Measurements from ENCODE around the gene FALEC.
A peak's percentile ranks its signal among the peaks of the same experiment; 100 is the strongest.
"Not testable (repeated sequence)": the region's sequence is repeated elsewhere in the genome, so short reads cannot be mapped to it uniquely, and the experiment has no call there.

The FALEC gene

GRCh38 chr1:150562446-150563339, 47.1 kb downstream of the FALEC start:
- intact Hi-C loops (cut with micrococcal nuclease): loop anchor here (5.0 kb wide), 1 partner anchor 60 kb away; no protein-coding TSS in a partner anchor
- Mint-ChIP-seq H3K36me3 (ENCODE audit: low read depth) (peaks cover 81% of the 10 kb centered on the region), H3K27ac (peak overlapping the region; percentile 99), H3K4me1 (ENCODE audit: low read depth) (peaks cover 88% of the 10 kb centered on the region), H3K9me3 (no peaks in the 10 kb centered on the region), H3K27me3 (no peaks in the 10 kb centered on the region), H3K4me3 (peak overlapping the region; percentile 82)

GRCh38 chr1:150563340-150564038, 47.9 kb downstream of the FALEC start:
- Mint-ChIP-seq H3K9me3 (no peaks in the 10 kb centered on the region), H3K36me3 (ENCODE audit: low read depth) (peaks cover 73% of the 10 kb centered on the region), H3K27me3 (no peaks in the 10 kb centered on the region), H3K4me1 (ENCODE audit: low read depth) (peaks cover 88% of the 10 kb centered on the region), H3K27ac (peak overlapping the region; percentile 99), H3K4me3 (peak overlapping the region; percentile 82)
- intact Hi-C loops (cut with micrococcal nuclease): loop anchor here (5.0 kb wide), 1 partner anchor 59 kb away; no protein-coding TSS in a partner anchor

DNA sequence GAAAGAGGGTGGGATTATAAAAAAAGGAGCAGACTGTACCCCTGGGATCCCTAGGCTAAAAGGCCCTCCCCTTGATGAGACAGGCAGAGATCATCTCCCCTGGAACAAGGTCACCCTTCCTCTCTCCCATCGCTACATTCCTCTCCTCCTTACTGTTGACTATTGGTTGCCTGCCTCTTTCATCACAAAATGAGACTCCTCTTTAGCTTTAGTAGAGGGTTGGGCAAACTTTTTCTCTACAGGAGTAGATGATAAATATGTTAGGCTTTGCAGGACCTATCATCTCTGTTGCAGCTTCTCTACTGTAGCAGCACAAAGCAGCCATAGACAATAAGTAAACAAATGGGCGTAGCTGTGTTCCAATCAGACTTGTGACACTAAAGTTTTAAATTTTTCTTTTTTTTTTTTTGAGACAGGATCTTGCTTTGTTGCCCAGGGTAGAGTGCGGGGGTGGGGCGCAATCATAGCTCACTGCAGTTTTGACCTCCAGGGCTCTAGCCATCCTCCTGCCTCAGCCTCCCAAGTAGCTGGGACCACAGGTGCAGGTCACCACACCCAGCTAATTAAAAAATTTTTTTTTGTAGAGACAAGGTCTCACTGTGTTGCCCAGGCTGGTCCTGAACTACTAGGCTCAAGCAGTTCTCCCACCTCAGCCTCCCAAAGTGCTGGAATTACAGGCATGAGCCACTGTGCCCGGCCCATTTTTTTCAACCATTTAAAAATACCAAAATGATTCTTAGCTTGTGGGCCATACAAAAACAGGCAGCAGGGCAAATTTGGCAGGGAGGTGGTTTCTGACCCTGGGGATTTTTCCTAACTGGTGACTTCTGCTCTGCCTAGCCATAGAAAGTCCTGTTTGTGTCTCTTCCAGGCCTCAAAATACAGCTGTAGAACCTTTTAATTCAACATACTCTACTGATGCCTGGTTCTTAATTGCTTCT, 48.8 kb downstream of the FALEC start:
- H3K27ac Mint-ChIP-seq: peak overlapping the region; percentile 99
- H3K4me3 Mint-ChIP-seq: no peak overlapping the region
- peaks cover 71% of the 10 kb centered on the region for H3K36me3 Mint-ChIP-seq (ENCODE audit: low read depth)
- H3K27me3 Mint-ChIP-seq: no peaks in the 10 kb centered on the region
- intact Hi-C loops (cut with micrococcal nuclease): loop anchor here (5.0 kb wide), 1 partner anchor 58 kb away; no protein-coding TSS in a partner anchor
- H3K4me1 Mint-ChIP-seq (ENCODE audit: low read depth): peaks cover 86% of the 10 kb centered on the region
- H3K9me3 Mint-ChIP-seq: no peaks in the 10 kb centered on the region

GRCh38 chr1:150565240-150565991, 49.9 kb downstream of the FALEC start:
- H3K36me3 Mint-ChIP-seq (ENCODE audit: low read depth): peaks cover 71% of the 10 kb centered on the region
- H3K27me3 Mint-ChIP-seq; H3K9me3 Mint-ChIP-seq; intact Hi-C loops (cut with micrococcal nuclease): not testable (repeated sequence)
- peaks cover 86% of the 10 kb centered on the region for H3K4me1 Mint-ChIP-seq (ENCODE audit: low read depth)
- peak overlapping the region; percentile 6 for H3K4me3 Mint-ChIP-seq
- H3K27ac Mint-ChIP-seq: peak overlapping the region; percentile 99

- Mint-ChIP-seq H3K4me3 (peak overlapping the region; percentile 72), H3K9me3 (no peaks in the 10 kb centered on the region), H3K27me3 (no peaks in the 10 kb centered on the region), H3K36me3 (ENCODE audit: low read depth) (peaks cover 71% of the 10 kb centered on the region), H3K4me1 (ENCODE audit: low read depth) (peaks cover 86% of the 10 kb centered on the region), H3K27ac (peak overlapping the region; percentile 99)
- intact Hi-C loops (cut with micrococcal nuclease): no loop called here
Observed at GRCh38 chr1:150566589-150567340, 51.2 kb downstream of the FALEC start.

DNA sequence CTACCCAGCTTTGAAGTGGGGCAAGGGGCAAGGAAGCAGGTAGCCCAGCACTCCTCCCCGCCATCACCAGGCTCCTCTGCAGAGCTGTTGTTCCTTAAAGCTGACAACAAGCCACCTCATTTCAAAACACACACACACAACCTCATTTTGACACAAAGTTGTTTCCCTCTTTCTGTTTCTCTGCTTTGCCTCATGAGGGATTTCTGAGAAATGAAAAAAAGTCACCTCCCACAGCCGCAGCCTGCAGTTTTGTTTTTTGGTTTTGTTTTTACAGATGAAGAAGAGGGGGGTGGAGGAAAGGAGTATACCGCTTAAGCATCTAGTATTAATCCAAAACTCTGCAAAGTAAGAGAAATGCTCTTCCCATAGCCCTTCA, 51.8 kb downstream of the FALEC start:
- Mint-ChIP-seq H3K4me3 (peak overlapping the region; percentile 72), H3K36me3 (ENCODE audit: low read depth) (peaks cover 71% of the 10 kb centered on the region), H3K27ac (peak overlapping the region; percentile 99), H3K27me3 (no peaks in the 10 kb centered on the region), H3K4me1 (ENCODE audit: low read depth) (peaks cover 82% of the 10 kb centered on the region), H3K9me3 (no peaks in the 10 kb centered on the region)
- intact Hi-C loops (cut with micrococcal nuclease): no loop called here

GRCh38 chr1:150567717-150568593, 52.4 kb downstream of the FALEC start:
- peaks cover 78% of the 10 kb centered on the region for H3K4me1 Mint-ChIP-seq (ENCODE audit: low read depth)
- no peaks in the 10 kb centered on the region for H3K9me3 Mint-ChIP-seq
- H3K36me3 Mint-ChIP-seq (ENCODE audit: low read depth): peaks cover 69% of the 10 kb centered on the region
- intact Hi-C loops (cut with micrococcal nuclease): no loop called here
- H3K27ac Mint-ChIP-seq: peak overlapping the region; percentile 99
- H3K4me3 Mint-ChIP-seq: peak overlapping the region; percentile 72
- H3K27me3 Mint-ChIP-seq: no peaks in the 10 kb centered on the region

GRCh38 chr1:150568594-150568966, 53.0 kb downstream of the FALEC start:
- Mint-ChIP-seq H3K4me1 (ENCODE audit: low read depth) (peaks cover 74% of the 10 kb centered on the region), H3K27me3 (no peaks in the 10 kb centered on the region), H3K27ac (peak overlapping the region; percentile 99), H3K36me3 (ENCODE audit: low read depth) (peaks cover 69% of the 10 kb centered on the region), H3K9me3 (no peaks in the 10 kb centered on the region), H3K4me3 (peak overlapping the region; percentile 72)
- intact Hi-C loops (cut with micrococcal nuclease): no loop called here

DNA sequence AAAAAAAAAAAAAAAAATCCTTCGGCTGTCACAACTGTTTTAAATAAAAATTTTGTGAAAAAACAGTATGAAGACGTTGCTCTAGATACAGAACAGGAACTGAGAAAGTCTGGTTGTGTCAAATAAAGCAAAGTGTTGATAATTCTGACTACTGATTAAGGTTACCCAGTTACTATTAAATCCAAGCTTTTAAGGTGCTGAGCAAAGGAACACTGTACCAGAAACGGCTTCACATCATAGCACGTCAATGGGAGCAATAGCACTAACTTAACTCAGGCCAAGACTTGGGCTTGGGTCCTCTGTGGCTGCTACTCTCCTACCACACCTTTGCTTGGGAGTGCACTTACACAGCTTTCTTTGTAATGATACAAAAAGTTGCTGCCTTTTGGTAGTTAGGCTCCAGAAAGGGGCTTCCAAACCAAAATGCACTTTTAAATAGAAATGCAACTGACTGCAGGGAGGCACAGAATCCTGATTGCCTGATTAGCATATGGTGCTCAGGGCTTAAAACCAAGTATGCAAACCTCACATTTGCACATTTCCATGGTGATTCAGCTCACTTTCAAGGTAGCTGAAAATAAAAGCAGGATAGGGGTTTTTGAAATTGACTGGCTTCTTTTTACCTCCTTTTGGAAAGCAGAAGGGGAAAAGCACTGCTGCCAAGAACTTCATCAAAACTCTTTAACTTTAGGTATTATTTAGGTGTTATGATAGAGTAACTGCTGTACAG, 57.5 kb downstream of the FALEC start:
- intact Hi-C loops (cut with micrococcal nuclease): no loop called here
- H3K36me3 Mint-ChIP-seq (ENCODE audit: low read depth): peaks cover 93% of the 10 kb centered on the region
- no peaks in the 10 kb centered on the region for H3K27me3 Mint-ChIP-seq
- H3K9me3 Mint-ChIP-seq: no peaks in the 10 kb centered on the region
- H3K27ac Mint-ChIP-seq: peak overlapping the region; percentile 52
- peak overlapping the region; percentile 56 for H3K4me3 Mint-ChIP-seq
- H3K4me1 Mint-ChIP-seq (ENCODE audit: low read depth): peaks cover 62% of the 10 kb centered on the region

DNA sequence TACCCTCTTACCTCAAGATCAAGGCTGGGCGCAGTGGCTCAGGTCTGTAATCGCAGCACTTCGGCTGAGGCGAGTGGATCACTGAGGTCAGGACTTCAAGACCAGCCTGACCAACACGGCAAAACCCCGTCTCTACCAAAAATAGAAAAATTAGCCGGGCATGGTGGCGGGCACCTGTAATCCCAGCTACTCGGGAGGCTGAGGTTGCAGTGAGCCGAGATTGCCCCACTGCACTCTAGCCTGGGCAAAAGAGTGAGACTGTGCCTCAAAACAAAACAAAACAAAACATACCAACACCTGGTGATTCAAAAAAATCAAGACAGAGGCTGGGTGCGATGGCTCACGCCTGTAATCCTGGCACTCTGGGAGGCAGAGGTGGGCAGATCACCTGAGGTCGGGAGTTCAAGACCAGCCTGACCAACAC, 58.1 kb downstream of the FALEC start:
- peak overlapping the region; percentile 52 for H3K27ac Mint-ChIP-seq
- peaks cover 98% of the 10 kb centered on the region for H3K36me3 Mint-ChIP-seq (ENCODE audit: low read depth)
- H3K4me3 Mint-ChIP-seq: peak overlapping the region; percentile 56
- intact Hi-C loops (cut with micrococcal nuclease); H3K27me3 Mint-ChIP-seq; H3K9me3 Mint-ChIP-seq: not testable (repeated sequence)
- H3K4me1 Mint-ChIP-seq (ENCODE audit: low read depth): peaks cover 57% of the 10 kb centered on the region

DNA sequence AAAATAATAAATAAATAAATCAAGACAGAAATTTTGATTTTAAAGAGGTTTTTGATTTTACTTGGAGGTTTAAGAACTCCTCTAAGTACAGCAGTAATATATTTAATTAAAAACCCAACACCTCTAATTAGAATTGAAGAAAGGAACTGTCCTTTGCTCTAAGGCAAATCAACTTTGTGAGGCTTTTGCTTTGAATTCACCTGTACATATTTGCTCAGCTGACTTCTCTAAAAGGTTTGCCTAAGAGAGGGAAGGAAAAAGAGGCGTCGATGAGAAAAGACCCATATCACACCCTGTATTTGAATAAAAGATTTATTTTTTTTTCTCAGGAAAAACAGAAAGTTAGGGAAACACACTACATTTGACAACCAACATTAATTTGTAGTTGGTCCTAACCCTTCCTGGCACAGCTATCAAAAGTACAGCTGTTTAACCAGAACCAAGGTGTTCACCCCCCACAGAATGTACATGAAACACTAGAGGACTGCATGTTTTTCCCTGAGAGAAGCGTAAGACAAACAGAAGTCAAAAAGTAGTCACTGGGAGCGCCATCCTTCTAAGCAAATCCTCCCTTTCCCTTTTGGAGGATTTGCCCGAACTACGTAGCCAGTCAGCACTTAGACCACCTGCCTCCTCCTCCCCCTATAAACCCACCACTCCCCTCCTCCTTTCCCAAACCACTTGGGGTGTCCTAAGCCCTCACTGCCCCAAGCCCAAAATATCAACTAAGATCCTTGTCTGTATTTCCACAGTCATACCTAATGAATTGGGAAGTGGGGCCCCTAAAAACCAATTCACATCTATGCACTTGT, 58.9 kb downstream of the FALEC start:
- H3K4me1 Mint-ChIP-seq (ENCODE audit: low read depth): peaks cover 49% of the 10 kb centered on the region
- no peaks in the 10 kb centered on the region for H3K27me3 Mint-ChIP-seq
- H3K9me3 Mint-ChIP-seq: no peaks in the 10 kb centered on the region
- intact Hi-C loops (cut with micrococcal nuclease): no loop called here
- H3K36me3 Mint-ChIP-seq (ENCODE audit: low read depth): peaks cover 99% of the 10 kb centered on the region
- peak overlapping the region; percentile 84 for H3K4me3 Mint-ChIP-seq
- H3K27ac Mint-ChIP-seq: no peak overlapping the region
